ENCODE data around the gene VMAC.

Gene VMAC

GRCh38 chr19:5910638-5910907 lies 5.9 kb downstream of the VMAC start:
- no peak for DNase-seq (ENCODE audit: low read depth, low spot score)
- in situ Hi-C loops (cut with HindIII; ENCODE audit: low sequenced_read_pairs) = no loop called here
- no peak overlapping the region for H3K4me3 ChIP-seq (ENCODE audit: low read depth, low read length)
- no peak for TF ChIP-seq CTCF (IDR thresholded peaks at IDR 0.05; ENCODE audit: low read depth, low read length)

GRCh38 chr19:5911366-5911765 lies 6.7 kb downstream of the VMAC start:
- H3K4me3 ChIP-seq (ENCODE audit: low read depth, low read length) = no peak overlapping the region
- no peak for DNase-seq (ENCODE audit: low read depth, low spot score)

GRCh38 chr19:5913739-5914357 lies 9.2 kb downstream of the VMAC start, which contains the start of gene CAPS:
Gene CAPS, plus strand, starts transcription at chr19:5914254. Its CDS starts 153 bp downstream, at chr19:5914407.
- no peak for TF ChIP-seq CTCF (IDR thresholded peaks at IDR 0.05; ENCODE audit: low read depth, low read length)
- H3K4me3 ChIP-seq (ENCODE audit: low read depth, low read length) = no peak within 1 kb of the TSS
- in situ Hi-C loops (cut with HindIII; ENCODE audit: low sequenced_read_pairs) = no loop called here
- peak; percentile 67 for DNase-seq (ENCODE audit: low read depth, low spot score)

More at GRCh38 chr19:5911366-5911765, 6.7 kb downstream of the VMAC start:
- TF ChIP-seq CTCF (IDR thresholded peaks at IDR 0.05; ENCODE audit: low read depth, low read length) = no peak
- in situ Hi-C loops (cut with HindIII; ENCODE audit: low sequenced_read_pairs) = no loop called here

- H3K4me3 ChIP-seq (ENCODE audit: low read depth, low read length) = no peak overlapping the region
- no peak for TF ChIP-seq CTCF (IDR thresholded peaks at IDR 0.05; ENCODE audit: low read depth, low read length)
- no peak for DNase-seq (ENCODE audit: low read depth, low spot score)
- in situ Hi-C loops (cut with HindIII; ENCODE audit: low sequenced_read_pairs) = no loop called here
Measured at GRCh38 chr19:5914358-5914774, 9.7 kb downstream of the VMAC start.

GRCh38 chr19:5914946-5915781 lies 10.5 kb downstream of the VMAC start:
- H3K4me3 ChIP-seq (ENCODE audit: low read depth, low read length) = no peak overlapping the region
- DNase-seq (ENCODE audit: low read depth, low spot score) = no peak
- in situ Hi-C loops (cut with HindIII; ENCODE audit: low sequenced_read_pairs) = no loop called here
- no peak for TF ChIP-seq CTCF (IDR thresholded peaks at IDR 0.05; ENCODE audit: low read depth, low read length)

- no peak for DNase-seq (ENCODE audit: low read depth, low spot score)
- no peak for TF ChIP-seq CTCF (IDR thresholded peaks at IDR 0.05; ENCODE audit: low read depth, low read length)
- in situ Hi-C loops (cut with HindIII; ENCODE audit: low sequenced_read_pairs) = no loop called here
- no peak overlapping the region for H3K4me3 ChIP-seq (ENCODE audit: low read depth, low read length)
Measured at GRCh38 chr19:5915782-5916165, 11.1 kb downstream of the VMAC start.
